HG03439 (cell line): ENCODE data around the gene HNRNPUL2.
"Not testable (repeated sequence)": the region's sequence is repeated elsewhere in the genome, so short reads cannot be mapped to it uniquely, and the experiment has no call there.

Experiments
- ATAC-seq: cut with Tn5 transposase; IDR thresholded peaks from one replicate; pipeline ENCODE4 v1.9.1; 2021; ENCODE audit warnings: mild to moderate bottlenecking, moderate library complexity; ENCODE audit not compliant: unreplicated experiment

Gene HNRNPUL2

GRCh38 chr11:62705880-62706849 lies 21.1 kb downstream of the HNRNPUL2 start:
- peak; percentile 42 for ATAC-seq

- no peak for ATAC-seq
Observed at GRCh38 chr11:62705413-62705812, 21.8 kb downstream of the HNRNPUL2 start.

GRCh38 chr11:62703921-62704320 lies 23.3 kb downstream of the HNRNPUL2 start:
- not testable (repeated sequence) for ATAC-seq

DNA sequence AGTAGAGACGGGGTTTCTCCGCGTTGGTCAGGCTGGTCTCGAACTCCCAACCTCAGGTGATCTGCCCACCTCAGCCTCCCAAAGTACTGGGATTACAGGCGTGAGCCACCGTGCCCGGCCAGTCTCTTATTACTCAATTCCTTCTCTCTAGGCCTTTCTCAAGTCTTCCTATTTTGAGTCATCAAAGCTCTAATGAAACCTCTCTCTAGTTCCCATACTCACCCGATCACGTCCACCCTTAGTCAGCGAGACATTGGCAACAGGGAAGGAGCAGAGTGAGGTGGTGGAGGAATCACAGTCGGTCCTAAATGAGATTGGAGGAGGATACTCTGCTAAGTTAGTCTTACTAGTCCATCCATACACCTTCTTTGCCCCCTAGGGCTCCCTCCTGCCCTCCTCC lies 25.0 kb downstream of the HNRNPUL2 start:
- ATAC-seq = no peak

DNA sequence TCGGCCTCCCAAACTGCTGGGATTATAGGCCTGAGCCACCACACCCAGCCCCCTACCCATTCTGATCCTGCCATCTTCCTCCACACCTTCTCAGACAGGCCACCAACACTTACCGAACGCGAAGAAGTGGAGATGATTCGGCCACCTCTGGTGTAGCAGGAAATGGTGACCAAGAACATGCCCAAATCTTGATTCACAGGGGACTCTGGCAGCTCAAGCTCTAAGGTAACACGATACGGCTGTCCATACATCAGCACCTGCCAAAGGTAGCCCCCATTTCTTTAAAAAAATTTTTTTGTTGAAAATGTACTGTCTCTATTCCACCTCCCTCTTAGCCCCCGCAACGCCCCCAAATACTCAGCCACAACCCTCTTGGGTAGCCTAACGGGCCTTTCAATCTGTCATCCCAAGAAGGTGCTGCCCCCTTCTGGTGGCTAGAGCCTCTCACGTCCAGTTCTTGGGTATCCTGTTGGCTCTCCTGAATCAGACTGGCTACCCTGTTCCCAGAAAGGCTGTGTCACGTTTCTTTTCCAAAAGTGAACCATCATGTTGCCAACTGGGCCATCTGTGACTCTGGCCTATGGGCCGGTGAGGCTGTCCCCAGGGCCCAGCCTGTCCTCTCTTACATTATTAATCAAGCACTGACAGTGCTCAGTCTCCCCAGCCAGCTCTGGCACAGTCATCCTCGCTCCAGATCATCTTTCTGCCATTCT lies 32.6 kb downstream of the HNRNPUL2 start:
- no peak for ATAC-seq

GRCh38 chr11:62693624-62694023 lies 33.6 kb downstream of the HNRNPUL2 start:
- not testable (repeated sequence) for ATAC-seq

DNA sequence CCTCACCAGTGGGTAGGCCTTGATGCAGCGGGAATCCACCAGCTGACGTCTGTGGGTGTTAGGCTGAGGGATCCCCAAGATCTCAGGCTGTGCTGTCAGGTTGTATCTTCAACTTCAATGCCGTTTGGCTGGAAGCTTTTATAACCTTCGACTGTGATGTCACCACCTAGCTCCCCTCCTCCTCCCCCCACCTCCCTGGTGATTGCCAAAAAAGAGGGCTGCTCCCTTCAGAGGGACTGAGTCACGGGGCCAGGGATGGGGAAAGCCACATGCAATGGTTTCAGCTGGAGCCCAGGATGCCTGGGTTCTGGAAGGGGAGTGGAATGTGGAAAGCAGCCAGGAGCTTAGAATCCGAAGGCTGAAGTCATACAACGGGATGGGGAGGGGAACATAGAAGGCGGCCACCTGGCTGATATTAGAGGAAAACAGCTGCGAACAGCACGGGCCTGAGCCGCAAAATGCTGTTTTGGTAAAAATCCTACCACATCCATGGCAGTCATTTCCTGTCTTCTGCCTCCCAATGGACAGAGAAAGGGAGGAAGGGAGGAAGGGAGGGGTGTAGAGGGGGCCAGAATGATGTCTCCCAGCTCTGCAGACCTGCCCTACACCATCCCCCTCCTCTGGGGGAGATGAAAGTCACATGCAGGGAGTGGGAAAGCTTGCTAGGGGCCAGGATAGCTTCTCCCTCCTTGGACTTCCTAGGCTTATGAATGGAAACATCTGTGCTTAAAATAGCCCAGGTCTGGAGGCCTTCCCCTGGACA lies 37.7 kb downstream of the HNRNPUL2 start, which contains the start of gene LRRN4CL:
Gene LRRN4CL, minus strand, starts transcription at position 110 of the 763 bp plus-strand sequence. CDS start 1,022 bp downstream, outside the sequence.
- ATAC-seq = no peak

DNA sequence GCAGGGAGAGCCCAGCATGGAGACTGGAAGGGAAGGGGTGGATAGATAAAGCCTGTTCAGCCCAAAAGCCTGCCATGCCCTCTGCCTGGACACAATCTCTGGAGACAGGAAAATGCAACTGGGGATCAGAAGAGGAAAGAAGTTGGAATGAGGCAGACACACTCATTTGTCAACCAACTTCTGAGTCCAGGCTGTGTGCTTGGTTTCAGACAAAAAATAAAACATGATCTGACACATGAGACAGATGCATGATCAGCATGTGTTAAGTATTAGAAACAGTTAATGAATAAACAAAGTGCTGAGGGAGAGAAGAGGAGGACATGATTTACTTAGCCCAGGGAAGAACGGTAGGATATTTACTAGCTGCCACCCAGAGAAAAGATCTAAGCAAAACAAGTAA lies 38.8 kb downstream of the HNRNPUL2 start:
- ATAC-seq = no peak

GRCh38 chr11:62687508-62688396 lies 39.5 kb downstream of the HNRNPUL2 start:
- ATAC-seq = no peak

DNA sequence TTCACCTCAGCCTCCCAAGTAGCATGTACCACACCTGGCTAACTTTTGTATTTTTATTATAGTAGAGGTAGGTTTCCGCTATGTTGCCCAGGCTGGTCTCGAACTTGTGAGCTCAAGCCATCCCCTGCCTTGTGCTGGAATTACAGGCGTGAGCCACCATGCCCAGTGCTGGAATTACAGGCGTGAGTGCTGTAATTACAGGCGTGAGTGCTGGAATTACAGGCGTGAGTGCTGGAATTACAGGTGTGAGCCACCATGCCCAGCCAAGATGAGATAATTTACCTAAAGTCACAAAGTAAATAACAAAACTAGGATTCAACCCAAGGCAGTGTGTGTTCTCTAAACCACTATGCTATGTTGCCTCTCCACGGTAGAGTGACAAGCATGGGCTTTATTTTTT lies 44.7 kb downstream of the HNRNPUL2 start:
- ATAC-seq = no peak

DNA sequence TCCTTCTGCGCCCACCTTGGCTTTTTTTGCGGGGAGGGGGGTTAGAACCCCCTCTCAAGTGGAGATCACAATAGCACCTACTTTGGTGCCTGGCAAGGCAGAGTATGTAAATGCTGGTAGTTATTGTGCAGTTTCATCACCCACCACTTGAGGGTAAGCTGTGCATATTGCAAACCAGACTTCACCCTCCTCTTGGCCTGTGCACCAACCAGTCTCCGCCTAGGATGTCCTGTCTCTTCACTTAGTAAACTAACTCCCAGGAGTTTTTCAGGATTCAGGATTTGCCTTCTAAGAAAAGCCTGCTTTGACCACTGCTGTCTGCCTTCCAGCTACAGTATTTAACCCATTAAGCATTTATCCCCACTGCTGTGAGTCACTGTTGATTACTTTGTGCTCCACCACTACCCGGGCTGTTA lies 46.4 kb downstream of the HNRNPUL2 start:
- peak; percentile 48 for ATAC-seq

DNA sequence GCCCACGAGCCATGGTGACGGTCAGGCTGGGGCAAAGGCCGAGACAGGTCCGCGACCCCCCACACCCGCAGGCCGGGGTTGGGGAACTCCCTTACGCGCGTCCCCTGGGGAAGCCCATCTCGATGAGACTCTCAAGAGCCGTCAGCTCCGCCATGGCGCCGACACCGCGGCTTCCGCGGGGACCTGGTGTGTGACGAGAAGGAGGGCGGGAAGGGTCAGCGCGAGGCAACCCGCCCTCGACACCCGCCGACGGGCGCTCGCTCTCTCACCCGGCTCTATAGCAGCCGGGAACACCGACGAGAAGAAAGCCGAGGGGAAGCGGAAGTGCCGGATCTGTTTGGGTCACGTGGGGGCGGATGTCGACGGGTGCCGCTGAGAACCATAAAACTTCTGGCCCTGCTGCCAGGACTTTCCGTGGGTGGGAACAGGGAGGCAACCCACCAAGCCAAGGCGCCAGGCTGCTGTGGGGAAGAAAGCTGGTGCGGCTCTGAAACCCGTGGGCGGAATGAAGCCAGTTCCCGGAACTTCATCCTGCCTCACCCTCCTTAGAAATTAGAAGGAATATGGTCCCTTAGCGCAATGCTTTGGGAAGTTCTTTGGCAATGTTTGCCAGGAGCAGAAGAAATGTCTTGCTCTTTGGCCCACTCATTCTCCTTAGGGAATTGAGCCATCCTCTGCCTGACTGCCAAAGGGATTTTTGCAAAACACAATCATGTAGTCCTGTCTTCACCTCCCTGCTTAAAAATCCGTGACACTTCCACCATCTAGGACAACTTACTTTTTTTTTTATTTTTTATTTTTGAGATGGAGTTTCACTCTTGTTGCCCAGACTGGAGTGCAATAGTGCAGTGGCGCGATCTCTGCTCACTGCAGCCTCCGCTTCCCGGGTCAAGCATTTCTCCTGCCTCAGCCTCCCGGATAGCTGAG lies 48.2 kb downstream of the HNRNPUL2 start, which contains the start of gene UBXN1:
Gene UBXN1, minus strand, starts transcription at position 304 of the 927 bp plus-strand sequence. Its CDS starts 150 bp downstream, at position 154.
- ATAC-seq = peak; percentile 60

- peak; percentile 3 for ATAC-seq
Observed at GRCh38 chr11:62678433-62678769, 48.9 kb downstream of the HNRNPUL2 start.

GRCh38 chr11:62677714-62678113 lies 49.5 kb downstream of the HNRNPUL2 start:
- no peak for ATAC-seq

DNA sequence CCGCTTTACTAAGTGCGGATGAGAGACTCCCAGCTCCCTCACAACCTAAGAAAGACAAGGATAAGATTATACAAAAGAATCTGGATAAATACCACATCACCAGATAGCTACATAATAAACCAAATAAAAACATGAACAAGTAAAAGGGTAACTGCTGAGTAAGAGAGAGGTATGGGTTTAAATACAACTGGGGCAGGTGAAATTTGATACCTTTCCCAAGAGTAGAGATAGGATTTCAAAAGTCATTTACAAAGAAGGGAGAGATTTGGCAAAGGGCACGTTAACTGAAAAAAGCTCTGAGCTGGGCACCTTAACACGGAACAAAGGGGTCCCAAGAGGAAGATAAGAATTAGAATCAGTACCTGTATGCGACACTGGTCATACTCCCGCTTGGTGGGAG lies 50.1 kb downstream of the HNRNPUL2 start:
- no peak for ATAC-seq

- ATAC-seq = no peak
Observed at GRCh38 chr11:62676698-62677097, 50.6 kb downstream of the HNRNPUL2 start.

GRCh38 chr11:62675415-62675814 lies 51.8 kb downstream of the HNRNPUL2 start:
- not testable (repeated sequence) for ATAC-seq

GRCh38 chr11:62673196-62673525 lies 54.1 kb downstream of the HNRNPUL2 start:
- no peak for ATAC-seq
